PC-3 (cell line): Measurements from ENCODE around the gene CA11. TPM values are rescaled to one million over a fixed set of nuclear protein-coding genes. Genes with fewer than 3 reads are reported as not detected.

Experiments used
- ATAC-seq: fragments of 200-7000 bp; cut with Tn5 transposase; 2 replicates; pipeline ENCODE4 v1.9.1; 2020; ENCODE audit warnings: mild to moderate bottlenecking, moderate library complexity
- BruUV-seq: library from RNA; stranded (reverse); fragments of 400-500 nt; replicated peaks from 2 replicates; lab custom pipeline; 2021; lab: Mats Ljungman, UMichigan
- CTCF ChIA-PET: fragments of 300-600 bp; sonication (Branson Sonifier 250); formaldehyde crosslinking; loops from one replicate; lab custom pipeline; 2022; ENCODE audit warnings: antibody characterized with exemption; lab: Charles Lee
- POLR2A ChIA-PET: fragments of 300-600 bp; sonication (Branson Sonifier 250); formaldehyde crosslinking; loops from one replicate; lab custom pipeline; 2022; ENCODE audit warnings: antibody characterized with exemption; ENCODE audit not compliant: unreplicated experiment; lab: Charles Lee
- DNase-seq: peaks from one replicate; pipeline ENCODE4 v3.0.0-alpha.2; 2015
- H2AFZ ChIP-seq: fragments of 300-600 bp; sonication (generic); 2 replicates; pipeline ENCODE4 v1.6.0; 2016; ENCODE audit warnings: antibody characterized with exemption, low read length
- H3F3A ChIP-seq: fragments of 300-600 bp; sonication (generic); one replicate; pipeline ENCODE4 v1.6.0; 2017; ENCODE audit warnings: antibody characterized with exemption, low read length, control low read depth, mild to moderate bottlenecking; ENCODE audit not compliant: unreplicated experiment
- H3K27ac ChIP-seq: fragments of 300-600 bp; sonication (generic); 2 replicates; pipeline ENCODE4 v1.5.1; 2016; ENCODE audit warnings: mild to moderate bottlenecking, low read length
- H3K27me3 ChIP-seq: fragments of 300-600 bp; sonication (generic); 2 replicates; pipeline ENCODE4 v1.6.1; 2016; ENCODE audit warnings: low read length, mixed read lengths
- H3K36me3 ChIP-seq: fragments of 300-600 bp; sonication (generic); 2 replicates; pipeline ENCODE4 v1.6.1; 2016; ENCODE audit warnings: low read depth, mixed run types, low read length, mixed read lengths
- H3K4me1 ChIP-seq: fragments of 300-600 bp; sonication (generic); 2 replicates; pipeline ENCODE4 v1.5.1; 2016; ENCODE audit warnings: low read length; ENCODE audit not compliant: insufficient read depth
- H3K4me2 ChIP-seq: fragments of 300-600 bp; sonication (generic); 2 replicates; pipeline ENCODE4 v1.6.0; 2016; ENCODE audit warnings: low read length
- H3K4me3 ChIP-seq: fragments of 300-600 bp; sonication (generic); 2 replicates; pipeline ENCODE4 v1.5.1; 2016; ENCODE audit warnings: mild to moderate bottlenecking, low read length, mixed read lengths
- H3K79me2 ChIP-seq: fragments of 300-600 bp; sonication (generic); 2 replicates; pipeline ENCODE4 v1.6.1; 2017; ENCODE audit warnings: low read length, mixed read lengths
- H3K9ac ChIP-seq: fragments of 300-600 bp; sonication (generic); 2 replicates; pipeline ENCODE4 v1.6.0; 2016; ENCODE audit warnings: mild to moderate bottlenecking, low read length
- H3K9me2 ChIP-seq: fragments of 300-600 bp; sonication (generic); replicated peaks from 2 replicates; pipeline ENCODE4 v1.6.1; 2016; ENCODE audit warnings: mixed run types, low read length, mixed read lengths
- H3K9me3 ChIP-seq: fragments of 300-600 bp; sonication (generic); 2 replicates; pipeline ENCODE4 v1.6.1; 2016; ENCODE audit warnings: low read length, mixed read lengths
- H4K20me1 ChIP-seq: fragments of 300-600 bp; sonication (generic); 2 replicates; pipeline ENCODE4 v1.6.1; 2016; ENCODE audit warnings: low read length, mixed read lengths
- CTCF ChIP-seq: fragments of 300-600 bp; sonication (generic); conservative IDR thresholded peaks from 2 replicates; pipeline ENCODE4 v1.5.1; 2017; ENCODE audit warnings: antibody characterized with exemption, low read depth, mild to moderate bottlenecking, low read length
- EZH2 ChIP-seq: fragments of 300-600 bp; sonication (generic); IDR thresholded peaks from one replicate; pipeline ENCODE4 v1.6.1; 2017; ENCODE audit warnings: antibody characterized with exemption, mild to moderate bottlenecking, low read length; ENCODE audit not compliant: unreplicated experiment
- EZH2phosphoT487 ChIP-seq: fragments of 300-600 bp; sonication (generic); IDR thresholded peaks from 2 replicates; pipeline ENCODE4 v1.6.1; 2018; ENCODE audit warnings: mild to moderate bottlenecking, antibody characterized with exemption, low read length, borderline replicate concordance
- intact Hi-C: fragments of 100-400 bp; cut with micrococcal nuclease; formaldehyde crosslinking; loops from 2 replicates; pipeline ENCODE4 v1.9.0; 2023
- total RNA-seq: library from RNA; depleted of rRNA; stranded (reverse); fragments of >200 nt; gene quantifications from 2 replicates; pipeline ENCODE4 v1.2.3, GENCODE V29; 2014

CA11 gene
- total RNA-seq, 1 experiment from 2014 or later: 4.1 TPM

DNA sequence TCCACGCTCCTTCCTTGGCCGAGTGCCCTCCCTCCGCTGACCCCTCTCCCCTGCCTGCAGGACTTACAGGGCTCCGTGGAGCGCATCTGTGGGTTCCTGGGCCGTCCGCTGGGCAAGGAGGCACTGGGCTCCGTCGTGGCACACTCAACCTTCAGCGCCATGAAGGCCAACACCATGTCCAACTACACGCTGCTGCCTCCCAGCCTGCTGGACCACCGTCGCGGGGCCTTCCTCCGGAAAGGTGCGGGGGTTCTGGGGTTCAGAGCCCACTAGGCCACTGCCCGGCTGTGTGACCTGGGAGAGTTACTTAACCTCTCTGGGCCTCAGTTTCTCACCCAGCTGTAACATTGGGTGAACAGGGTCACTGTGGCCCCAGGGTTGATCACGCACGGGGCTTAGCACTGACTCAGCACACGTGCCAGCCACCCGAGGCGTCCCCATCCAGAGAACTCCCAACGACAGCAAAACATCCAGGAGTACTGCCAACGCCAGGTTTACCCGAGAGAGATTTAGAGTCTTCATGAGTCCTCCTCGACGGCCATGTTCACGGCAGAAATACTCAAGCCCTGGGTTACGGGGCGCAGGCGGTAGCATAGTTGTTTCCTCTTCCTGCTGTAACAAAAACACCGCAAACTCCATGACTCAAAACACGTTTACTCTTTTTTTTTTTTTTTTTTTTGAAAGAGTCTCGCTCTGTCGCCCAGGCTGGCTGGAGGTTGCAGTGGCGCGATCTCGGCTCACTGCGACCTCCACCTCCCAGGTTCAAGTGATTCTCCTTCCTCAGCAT lies 49.1 kb downstream of the CA11 start:
- no peaks in the 10 kb centered on the region for H3F3A ChIP-seq
- no peaks in the 10 kb centered on the region for H3K36me3 ChIP-seq
- ATAC-seq (no peak), DNase-seq (no peak)
- intact Hi-C loops: no loop called here
- no peak overlapping the region for H3K4me2 ChIP-seq
- no peaks in the 10 kb centered on the region for H3K9me3 ChIP-seq
- no TSS peak for BruUV-seq
- TF ChIP-seq CTCF (no peak), EZH2 (no peak)
- no peaks in the 10 kb centered on the region for H3K4me1 ChIP-seq
- no peak overlapping the region for H3K9ac ChIP-seq
- no peaks in the 10 kb centered on the region for H3K9me2 ChIP-seq
- H3K27me3 ChIP-seq: no peaks in the 10 kb centered on the region
- no peak overlapping the region for H3K4me3 ChIP-seq
- no peak overlapping the region for H3K27ac ChIP-seq
- ChIA-PET CTCF (no interaction called here), POLR2A (no interaction called here)
- H4K20me1 ChIP-seq: no peaks in the 10 kb centered on the region
- H2AFZ ChIP-seq: no peak overlapping the region
- no peaks in the 10 kb centered on the region for H3K79me2 ChIP-seq

DNA sequence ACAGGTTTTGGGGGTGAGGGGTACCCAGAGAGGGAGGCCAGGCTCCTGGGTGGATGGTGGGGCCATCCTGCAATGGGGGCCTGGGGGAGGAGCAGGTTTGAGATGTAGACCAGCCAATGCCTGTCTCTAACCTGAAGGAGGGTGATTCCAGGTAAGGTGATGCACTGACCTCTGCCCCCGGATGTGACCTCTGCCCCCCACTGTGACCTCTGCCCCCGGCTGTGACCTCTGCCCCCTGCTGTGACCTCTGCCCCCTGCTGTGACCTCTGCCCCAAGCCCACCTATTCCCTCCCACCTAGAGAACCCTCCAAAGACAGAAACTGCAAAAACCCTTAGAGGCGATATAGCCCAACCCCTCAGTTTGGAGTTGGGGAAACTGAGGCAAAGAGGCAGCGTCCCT lies 49.8 kb downstream of the CA11 start:
- H3K27me3 ChIP-seq: no peaks in the 10 kb centered on the region
- no TSS peak for BruUV-seq
- H3K4me3 ChIP-seq: no peak overlapping the region
- H3K9me2 ChIP-seq: no peaks in the 10 kb centered on the region
- POLR2A ChIA-PET: no interaction called here
- CTCF ChIA-PET: no interaction called here
- H3K9me3 ChIP-seq: no peaks in the 10 kb centered on the region
- no peak overlapping the region for H3K4me2 ChIP-seq
- no peaks in the 10 kb centered on the region for H3K36me3 ChIP-seq
- H3K27ac ChIP-seq: no peak overlapping the region
- no peak overlapping the region for H3K9ac ChIP-seq
- TF ChIP-seq CTCF (no peak), EZH2 (no peak)
- ATAC-seq (no peak), DNase-seq (no peak)
- no peaks in the 10 kb centered on the region for H4K20me1 ChIP-seq
- no peaks in the 10 kb centered on the region for H3F3A ChIP-seq
- H2AFZ ChIP-seq: no peak overlapping the region
- intact Hi-C loops: no loop called here
- H3K79me2 ChIP-seq: no peaks in the 10 kb centered on the region
- H3K4me1 ChIP-seq: no peaks in the 10 kb centered on the region

GRCh38 chr19:48595833-48596232 lies 50.2 kb downstream of the CA11 start:
- H4K20me1 ChIP-seq: no peaks in the 10 kb centered on the region
- H3K79me2 ChIP-seq: no peaks in the 10 kb centered on the region
- no peak overlapping the region for H3K4me2 ChIP-seq
- no peaks in the 10 kb centered on the region for H3K36me3 ChIP-seq
- H3K27me3 ChIP-seq: no peaks in the 10 kb centered on the region
- H2AFZ ChIP-seq: no peak overlapping the region
- no peaks in the 10 kb centered on the region for H3K9me2 ChIP-seq
- no peak for DNase-seq
- intact Hi-C loops: no loop called here
- H3F3A ChIP-seq: no peaks in the 10 kb centered on the region
- BruUV-seq: no TSS peak
- ChIA-PET CTCF (no interaction called here), POLR2A (no interaction called here)
- H3K4me1 ChIP-seq: no peaks in the 10 kb centered on the region
- H3K4me3 ChIP-seq: no peak overlapping the region
- no peaks in the 10 kb centered on the region for H3K9me3 ChIP-seq
- H3K9ac ChIP-seq: no peak overlapping the region
- H3K27ac ChIP-seq: no peak overlapping the region
- ATAC-seq: no peak
- TF ChIP-seq EZH2 (no peak), CTCF (no peak), EZH2phosphoT487 (no peak)
